GM21447 (cell line): ENCODE measurements around the gene EXOC6.

ENCODE experiments used
- ATAC-seq: cut with Tn5 transposase; IDR thresholded peaks from one replicate; pipeline ENCODE4 v1.9.1; 2021; ENCODE audit not compliant: unreplicated experiment

The EXOC6 gene

DNA sequence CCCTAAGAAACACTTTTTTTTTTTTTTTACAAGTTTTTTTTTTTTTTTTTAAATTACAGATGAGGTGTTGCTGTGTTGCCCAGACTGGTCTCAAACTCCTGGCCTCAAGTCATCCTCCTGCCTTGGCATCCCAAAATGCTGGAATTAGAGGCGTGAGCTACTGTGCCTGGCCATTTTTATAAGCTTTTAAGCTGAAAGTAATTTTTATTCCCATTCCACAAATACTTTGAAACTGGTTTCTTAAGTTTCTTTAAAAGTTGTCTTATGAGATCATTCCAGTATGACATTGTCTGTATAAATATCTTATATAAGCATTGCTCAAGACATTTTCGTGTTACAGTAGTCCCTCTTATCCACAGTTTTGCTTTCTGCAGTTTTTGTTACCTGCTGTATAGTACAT is 150.9 kb downstream of the EXOC6 start:
- no peak for ATAC-seq

DNA sequence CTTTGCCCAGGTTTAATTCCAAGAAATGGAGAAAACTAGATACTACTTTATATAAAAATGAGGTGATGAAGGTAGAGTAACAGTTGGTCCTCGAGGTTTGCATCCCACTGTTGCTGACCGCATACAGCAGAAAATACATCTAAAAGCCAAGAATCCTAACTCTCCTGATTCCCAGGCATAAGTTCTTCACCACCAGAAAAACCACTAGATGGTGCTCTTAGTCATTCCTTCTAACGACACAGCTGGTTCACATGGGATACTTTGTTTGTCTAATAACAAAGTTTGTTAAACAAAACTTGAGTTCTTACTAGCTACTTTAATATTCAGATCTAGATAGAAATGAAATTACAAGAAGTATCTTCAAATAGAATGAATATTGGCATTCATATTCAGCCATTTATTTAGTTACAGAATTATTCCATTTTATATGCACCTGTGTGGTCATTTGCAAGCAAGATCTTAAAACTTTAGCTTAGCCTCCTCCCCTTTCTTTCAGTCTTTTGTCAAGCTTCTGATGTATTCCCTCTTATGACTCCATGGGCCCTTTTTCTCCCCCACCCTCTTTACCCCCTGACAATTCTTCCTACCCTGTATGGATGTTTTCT is 158.2 kb downstream of the EXOC6 start:
- no peak for ATAC-seq

DNA sequence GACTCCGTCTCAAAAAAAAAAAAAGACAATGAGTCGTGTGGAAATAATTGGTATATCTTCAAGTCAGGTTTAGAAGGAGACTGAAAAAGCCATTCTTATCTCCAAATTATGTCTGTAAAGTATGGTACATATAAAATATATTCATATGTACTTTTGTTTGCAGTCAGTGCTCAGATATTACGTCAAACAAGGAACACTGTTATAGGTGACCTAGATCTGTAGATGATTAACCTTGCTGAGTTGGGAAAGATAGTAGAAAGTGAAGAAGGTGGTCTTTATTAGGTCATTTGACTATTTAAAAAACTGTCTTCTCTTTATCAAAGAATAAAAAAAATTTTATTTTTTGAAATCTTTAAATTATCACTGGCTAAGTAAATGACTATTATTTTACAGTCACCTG is 167.4 kb downstream of the EXOC6 start:
- no peak for ATAC-seq

DNA sequence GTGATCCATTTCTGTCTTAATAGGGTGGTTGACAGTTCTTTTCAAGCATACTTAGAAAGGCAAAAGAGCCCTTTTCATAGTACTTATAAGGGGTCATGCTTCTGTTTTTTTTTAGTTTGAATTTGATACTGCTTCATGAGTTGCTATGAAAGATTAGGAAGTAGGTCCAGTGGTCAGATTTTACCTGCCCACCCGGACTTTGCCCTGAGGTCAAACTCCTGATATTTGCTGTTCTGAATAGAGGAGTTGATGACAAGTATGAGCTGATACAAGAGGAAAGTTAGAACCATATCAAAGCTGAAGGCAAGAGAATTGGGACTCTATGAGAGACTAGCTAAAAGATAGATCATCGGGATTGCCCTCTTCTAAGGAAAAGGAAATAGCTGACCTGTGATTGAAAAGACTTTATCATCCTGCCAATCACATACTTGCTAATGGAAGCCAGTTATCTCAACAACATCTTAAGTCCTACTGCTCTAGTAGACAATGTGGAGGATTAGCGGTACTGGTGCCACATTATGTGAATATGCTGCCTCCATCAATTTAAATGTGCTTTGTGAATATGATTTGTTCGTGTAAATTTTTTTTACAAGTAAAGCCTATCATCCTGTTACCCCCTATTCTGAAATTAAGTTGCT is 174.8 kb downstream of the EXOC6 start:
- ATAC-seq, result no peak

DNA sequence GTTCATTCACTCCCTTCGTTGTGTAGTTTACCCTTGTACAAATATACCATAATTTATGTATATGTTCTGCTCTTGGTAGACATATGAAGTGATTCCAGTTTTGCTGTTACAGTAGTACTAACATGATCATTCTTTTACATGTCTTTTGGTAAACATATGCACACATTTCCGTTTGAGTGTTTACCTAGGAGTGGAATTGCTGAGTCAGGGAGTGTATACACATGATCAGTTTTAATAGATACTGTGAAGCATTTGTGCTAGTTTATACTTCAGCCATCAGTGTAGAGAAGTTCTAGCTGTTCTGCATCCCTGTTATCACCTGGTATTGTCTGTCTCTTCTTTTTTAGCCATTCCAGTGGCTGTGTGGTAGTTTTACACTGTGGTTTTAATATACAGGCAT is 177.8 kb downstream of the EXOC6 start:
- no peak for ATAC-seq

DNA sequence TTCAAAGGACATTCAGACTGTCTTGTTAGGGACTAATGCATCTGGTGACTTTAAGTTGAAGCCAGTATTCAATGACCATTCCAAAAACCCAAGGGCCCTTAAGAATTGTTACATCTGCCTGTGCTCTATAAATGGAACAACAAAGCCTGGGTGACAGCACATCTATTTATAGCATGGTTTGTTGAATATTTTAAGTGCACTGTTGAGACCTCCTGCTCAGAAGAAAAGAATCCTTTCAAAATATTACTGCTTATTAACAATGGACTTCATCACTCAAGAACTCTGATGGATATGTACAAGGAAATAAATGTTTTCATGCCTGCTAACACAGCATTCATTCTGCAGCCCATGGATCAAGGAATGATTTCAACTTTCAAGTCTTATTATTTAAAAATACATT is 179.2 kb downstream of the EXOC6 start:
- no peak for ATAC-seq

DNA sequence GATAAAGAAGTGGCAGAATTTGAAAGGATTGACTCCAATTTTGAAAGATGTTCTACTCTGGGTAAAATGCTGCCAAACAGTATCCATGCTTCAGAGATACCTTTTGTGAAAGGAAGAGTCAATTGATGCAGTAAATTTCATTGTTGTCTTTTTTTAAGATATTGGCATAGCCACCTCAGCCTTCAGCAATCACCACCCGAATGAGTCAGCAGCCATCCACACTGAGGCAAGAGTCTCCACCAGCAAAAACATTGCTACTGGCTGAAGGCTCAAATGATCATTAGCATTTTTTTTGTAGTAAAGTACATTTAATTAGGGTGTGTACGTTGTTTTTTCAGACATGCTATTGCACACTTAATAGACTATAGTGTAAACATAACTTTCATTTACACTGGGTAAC is 180.6 kb downstream of the EXOC6 start:
- ATAC-seq, result no peak

DNA sequence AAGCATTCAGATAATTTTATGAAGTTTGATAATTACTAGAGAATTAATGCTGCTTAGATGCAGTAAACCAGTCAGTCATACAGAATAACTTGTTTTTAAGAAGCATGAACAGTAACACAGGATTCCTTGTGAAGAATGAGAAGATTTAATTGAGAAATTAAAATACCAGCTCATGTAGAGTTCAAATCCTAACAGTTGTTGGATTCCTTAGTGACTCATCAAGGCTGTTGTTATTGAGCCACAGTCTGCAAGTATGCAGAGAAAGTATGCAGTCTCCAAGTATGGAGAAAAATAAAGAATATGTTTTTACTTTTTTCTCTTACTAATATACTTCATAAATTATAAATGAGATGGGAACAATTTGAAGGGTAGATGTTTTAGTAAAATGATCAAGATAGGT is 182.1 kb downstream of the EXOC6 start:
- no peak for ATAC-seq

DNA sequence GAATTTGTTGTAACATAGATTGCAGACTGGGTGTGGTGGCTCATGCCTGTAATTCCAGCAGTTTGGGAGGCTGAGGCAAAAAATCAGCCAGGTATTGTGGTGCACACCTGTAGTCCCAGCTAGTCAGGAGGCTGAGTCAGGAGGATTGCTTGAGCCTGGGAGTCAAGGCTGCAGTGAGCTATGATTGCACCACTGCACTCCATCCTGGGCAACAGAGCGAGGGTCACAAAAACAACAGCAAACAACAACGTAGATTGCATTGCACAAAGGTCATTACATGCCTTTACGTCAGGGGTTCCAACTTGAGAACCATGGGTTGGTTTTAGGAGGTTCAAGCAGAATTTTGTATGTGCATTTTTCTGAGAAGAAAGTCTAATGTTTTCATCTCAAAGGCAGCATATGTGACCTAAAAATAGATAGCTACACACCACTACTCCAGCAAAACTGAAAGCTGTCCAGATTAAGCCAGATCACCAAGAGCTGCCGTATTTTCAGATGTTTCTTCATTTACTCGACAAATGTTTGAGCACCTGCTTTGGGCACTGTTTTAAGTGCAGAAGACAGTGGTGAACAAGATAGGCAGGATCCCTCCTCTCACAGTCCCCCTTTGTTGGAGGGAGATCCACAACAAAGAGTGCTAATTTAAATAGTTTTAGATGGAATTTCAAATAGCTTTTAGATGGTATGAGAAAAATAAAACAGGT is 183.9 kb downstream of the EXOC6 start:
- no peak for ATAC-seq

DNA sequence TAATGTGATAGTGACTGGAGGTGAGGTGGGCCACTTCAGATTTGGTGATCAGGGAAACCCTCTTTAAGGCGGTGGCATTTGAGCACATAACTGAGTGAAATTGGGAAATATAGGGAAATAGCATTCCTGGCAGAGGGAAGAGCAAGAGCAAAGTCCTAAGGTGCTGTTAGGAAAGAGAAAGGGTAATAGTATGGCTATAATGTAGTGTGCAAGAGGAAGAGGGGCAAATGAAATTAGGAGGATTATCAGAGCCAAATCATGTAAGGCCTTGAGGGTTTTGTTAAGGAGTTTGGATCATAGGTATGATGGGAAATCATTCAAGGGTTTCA is 184.5 kb downstream of the EXOC6 start:
- no peak for ATAC-seq

DNA sequence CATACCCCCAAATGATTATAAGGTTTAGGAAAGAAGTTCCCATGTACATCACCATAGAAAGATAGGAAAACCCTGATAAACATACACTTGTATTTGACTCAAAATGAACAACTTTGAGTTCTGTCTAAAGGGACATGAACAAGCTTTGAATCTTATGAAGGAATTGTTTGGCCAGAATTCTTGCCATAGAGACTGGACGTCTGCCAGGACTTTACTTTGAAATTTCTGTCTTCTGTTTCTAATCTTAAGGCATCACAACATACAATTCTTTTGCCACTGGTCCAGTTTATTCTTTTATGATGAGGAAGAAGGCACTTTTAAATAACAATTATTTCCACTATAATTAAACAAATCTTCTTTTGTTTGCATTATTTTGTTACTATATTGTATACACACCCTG is 186.1 kb downstream of the EXOC6 start:
- no peak for ATAC-seq

DNA sequence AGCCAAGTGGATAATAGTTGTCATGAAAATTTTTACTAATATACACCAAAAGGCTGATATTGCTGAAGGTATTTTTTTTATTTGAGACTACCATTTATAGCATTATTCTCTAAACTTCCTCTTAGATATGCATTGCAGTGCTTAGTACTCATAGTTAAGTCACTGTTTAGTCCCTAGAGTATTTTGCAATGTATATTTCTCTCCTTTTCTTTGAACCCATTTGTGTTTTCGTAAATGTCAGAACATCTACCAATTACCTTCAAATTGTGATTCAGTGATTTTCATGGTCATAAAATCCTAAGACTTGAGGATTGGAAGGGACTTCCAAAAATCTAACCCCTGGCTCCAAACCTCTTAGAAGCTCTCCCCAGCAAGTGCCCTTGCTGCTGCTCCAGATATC is 190.8 kb downstream of the EXOC6 start:
- no peak for ATAC-seq

DNA sequence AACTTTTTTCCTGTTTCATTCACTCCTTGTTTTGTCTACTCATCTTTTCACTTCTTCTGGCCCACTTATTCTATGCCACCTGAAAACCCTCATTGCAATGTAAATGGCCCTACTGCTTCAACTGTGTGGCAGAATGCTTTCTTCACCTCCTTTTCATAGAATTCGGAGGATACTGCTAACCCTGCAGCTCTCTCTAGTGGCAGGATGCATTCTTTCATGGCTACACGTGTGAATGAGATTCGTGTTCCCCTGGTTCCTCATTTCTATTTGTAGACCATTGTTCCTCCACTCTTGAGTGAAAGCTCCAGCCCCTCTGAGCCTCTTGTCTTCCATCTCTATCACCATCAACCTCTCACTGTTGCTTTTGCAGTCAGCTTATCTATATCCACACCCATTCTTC is 191.4 kb downstream of the EXOC6 start:
- ATAC-seq, result no peak

DNA sequence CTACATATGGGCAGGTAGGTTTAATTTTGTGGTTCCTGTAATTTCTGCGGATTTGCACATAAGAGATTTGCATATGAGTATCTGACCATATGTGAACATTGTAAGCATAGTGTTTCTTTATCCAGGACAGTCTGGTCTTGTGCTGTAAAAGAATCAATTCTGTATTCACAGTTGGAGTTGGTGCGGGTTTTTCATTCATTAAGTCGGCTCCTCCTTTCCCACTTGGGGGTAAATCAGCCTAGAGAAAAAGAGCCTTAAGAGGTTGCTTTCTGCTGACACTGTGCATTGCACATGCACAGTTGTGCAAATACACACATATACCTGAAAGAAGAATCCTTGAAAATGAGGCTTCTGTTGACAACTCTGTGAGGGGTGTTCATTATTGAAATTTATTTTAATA is 206.2 kb downstream of the EXOC6 start:
- no peak for ATAC-seq

DNA sequence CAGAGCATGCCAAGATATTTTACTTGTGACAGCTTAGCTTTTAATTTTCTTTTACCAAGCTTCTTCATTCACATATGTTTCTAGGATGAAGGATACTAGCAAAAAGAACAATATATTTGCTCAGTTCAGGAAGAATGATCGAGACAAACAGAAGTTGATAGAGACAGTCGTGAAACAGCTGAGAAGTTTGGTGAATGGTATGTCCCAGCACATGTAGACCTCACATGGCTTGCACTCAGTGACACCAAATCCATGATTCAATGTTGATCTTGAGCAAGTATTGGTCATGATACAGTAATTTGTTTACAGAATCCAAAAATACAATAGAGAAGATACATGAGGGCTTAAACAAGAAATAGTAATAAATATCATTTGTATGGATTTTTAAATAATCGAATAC is 209.8 kb downstream of the EXOC6 start:
- no peak for ATAC-seq

DNA sequence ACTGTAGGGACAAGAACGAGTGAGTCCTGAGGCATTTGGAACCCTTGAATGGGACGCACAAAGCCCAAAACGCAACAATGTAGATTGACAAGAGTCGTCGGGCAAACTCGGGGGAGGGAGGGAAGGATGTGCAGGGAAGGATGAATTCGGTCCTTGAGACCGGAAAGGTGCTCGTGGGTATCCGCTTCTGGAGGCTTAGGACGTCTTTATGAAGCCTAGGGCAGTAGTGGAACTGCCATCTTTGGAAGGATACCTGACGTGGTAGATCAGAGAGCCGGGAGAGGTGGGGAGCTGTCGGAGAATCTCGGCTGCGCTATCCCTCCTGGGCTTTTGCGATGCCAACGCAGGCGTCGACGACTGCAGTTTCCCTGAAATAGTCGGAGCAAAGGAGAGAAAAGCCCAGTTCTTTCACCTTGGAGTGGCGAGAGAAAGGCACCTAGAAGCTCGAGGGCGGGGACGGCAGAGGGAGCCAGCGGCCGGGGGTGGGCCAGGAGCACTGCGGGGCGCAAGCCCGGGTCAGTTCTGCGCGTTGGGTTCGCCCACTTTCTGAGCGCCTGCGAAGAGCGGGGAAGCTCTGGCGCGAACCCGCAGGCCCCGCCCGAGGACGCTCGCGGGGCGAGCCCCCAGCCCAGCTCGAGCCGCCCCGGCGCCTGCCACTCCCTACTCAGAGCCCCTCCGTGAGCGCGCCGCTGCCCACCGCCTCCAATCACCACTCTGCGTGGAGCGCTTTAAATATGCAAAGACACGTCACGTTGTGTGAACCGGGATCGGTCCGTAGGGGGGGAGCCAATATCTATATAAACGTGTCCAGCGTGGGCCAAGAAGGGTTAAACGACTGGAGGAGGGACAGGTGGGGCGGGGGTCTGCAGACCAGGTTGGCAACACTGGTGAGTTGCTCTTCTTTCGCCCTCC is 211.9 kb downstream of the EXOC6 start, which contains the start of gene CYP26C1:
TSS of gene CYP26C1 (plus strand) at position 824 of the 912 bp plus-strand sequence. CDS start 466 bp downstream, outside the sequence.
- ATAC-seq, result no peak

DNA sequence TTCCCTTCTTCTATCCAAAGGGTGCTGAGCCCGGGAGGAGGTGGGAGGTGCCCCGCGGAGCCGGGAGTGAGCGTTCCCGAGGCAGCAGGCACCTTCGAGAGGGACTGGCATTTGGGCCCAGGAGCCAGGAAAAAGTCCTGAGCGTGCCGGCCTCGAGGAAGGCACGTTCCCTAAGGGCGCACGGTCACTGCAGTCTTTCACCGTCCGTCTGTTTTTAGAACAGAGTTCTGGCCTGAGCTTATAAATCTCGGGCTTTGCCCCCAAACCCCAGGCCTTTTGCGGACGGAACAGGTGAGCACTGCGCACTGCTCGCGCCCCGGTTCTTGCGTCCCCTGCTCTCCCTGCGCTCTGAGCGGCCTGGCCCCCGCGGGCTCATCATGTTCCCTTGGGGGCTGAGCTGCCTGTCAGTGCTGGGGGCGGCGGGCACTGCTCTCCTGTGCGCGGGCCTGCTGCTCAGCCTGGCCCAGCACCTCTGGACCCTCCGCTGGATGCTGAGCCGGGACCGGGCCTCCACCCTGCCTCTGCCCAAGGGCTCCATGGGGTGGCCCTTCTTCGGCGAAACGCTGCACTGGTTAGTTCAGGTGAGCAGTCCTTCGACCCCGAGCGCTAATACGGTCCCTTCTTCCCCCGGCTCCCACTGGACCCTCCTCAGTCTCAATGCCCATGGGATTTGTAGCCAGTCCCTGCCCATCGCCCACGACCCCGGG is 212.7 kb downstream of the EXOC6 start:
- ATAC-seq, result no peak

DNA sequence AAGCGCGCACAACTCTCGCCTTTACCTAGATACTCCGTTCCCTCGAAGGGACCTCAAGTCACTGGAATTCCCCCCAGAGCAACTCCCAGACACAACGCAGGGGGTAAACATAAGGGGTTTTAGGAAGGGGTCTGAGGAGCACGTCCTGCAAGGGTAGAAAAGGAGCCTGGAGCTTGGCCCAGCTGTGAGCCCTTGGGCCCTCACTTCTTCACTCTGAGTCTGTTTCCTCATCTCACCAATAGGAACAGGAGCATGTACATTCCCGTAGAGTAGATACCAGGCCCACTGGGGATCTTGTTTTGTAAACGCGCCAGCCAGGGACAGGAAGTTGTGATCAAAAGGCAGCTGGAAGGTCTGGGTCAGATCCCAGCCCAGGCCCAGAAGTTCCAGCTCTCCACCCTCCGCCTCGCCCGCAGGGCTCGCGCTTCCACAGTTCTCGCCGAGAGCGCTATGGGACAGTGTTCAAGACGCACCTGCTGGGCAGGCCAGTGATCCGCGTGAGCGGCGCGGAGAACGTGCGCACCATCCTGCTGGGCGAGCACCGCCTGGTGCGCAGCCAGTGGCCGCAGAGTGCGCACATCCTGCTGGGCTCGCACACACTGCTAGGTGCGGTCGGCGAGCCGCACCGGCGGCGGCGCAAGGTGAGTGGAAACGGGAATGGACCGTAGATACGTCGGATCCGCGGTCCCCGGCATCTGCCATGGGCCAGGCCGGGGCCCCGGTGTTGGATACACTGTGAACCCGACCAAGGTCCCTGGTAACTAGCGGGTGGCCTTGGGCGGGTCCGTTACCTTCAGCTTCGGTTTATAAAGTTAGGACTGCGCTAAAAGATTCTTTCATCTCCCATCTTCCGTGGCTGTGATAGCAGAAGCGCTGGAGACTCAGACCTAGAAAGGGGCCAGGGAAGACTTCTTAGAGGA is 213.5 kb downstream of the EXOC6 start:
- no peak for ATAC-seq

DNA sequence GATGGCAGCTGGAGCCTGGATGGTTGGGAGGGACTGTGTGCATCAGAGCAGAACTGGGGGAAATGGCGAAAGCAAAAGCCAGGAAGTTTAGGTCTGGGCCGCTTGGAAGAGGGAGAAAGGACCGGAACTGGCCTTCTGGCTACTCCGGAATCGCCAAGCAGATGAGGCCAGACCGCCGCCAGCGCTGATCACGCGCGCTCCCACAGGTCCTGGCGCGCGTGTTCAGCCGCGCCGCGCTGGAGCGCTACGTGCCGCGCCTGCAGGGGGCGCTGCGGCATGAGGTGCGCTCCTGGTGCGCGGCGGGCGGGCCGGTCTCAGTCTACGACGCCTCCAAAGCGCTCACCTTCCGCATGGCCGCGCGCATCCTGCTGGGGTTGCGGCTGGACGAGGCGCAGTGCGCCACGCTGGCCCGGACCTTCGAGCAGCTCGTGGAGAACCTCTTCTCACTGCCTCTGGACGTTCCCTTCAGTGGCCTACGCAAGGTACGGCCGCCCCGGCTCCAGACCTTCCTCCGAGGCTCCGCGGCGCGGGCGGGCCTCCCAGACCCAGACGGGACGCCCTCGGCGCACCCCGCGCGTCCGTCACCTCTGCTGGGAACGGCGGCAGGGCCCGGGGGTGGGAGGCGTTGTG is 214.3 kb downstream of the EXOC6 start:
- ATAC-seq, result no peak
